ENCODE data around the gene LRRK1.

The LRRK1 gene

GRCh38 chr15:100972975-100973350 lies 53.8 kb downstream of the LRRK1 start:
- DNase-seq (ENCODE audit: low spot score) = no peak

- DNase-seq (ENCODE audit: low spot score) = no peak
Measured at GRCh38 chr15:100973351-100974111, 54.4 kb downstream of the LRRK1 start.

DNA sequence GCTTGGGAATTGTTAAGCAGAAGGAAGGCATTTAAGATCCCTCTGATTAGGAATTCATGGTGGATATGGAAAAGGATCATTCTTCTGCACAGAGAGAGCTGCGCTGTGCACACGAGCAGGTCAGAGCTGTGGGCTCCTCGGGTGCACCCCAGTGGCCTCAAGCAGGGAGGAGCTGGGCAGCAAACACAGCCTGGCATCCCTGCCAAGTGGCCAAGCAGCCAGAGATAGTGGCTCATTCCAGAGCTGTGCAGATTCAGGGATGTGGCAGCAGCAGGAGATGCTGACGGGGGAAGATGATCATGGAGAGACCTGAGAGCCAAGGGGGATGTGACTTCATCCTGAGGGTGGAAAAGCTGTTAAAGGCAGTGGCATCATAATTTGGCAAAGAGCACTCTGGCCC lies 55.9 kb downstream of the LRRK1 start:
- no peak for DNase-seq (ENCODE audit: low spot score)

DNA sequence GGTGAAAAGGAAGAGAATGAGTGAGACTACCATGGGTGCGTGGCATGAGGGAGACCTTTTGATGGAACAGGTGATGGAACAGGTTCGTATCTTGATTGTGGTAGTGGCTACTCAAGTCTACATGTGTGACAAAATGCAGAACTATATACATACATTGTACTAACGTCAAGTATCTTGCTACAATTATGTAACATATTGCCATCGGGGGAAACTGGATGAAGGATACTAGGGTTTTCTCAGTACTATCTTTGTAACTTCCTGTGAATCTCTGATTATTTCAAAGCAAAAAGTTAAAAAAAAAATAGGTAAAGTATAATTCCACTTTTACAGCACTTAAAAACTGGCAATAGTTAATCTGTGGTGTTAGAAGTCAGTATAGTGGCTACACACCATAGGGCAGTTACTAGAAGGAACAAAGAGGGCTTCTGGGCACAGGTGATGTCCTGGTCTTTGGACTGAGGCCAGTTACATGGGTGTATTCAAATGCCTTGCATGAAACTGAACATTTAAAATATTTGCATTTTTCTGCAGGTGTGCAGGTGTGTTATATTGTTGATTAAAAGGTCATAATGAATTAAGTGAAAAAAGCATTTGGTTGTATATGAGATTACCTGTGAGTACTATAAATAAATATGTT lies 61.4 kb downstream of the LRRK1 start:
- no peak for DNase-seq (ENCODE audit: low spot score)

DNA sequence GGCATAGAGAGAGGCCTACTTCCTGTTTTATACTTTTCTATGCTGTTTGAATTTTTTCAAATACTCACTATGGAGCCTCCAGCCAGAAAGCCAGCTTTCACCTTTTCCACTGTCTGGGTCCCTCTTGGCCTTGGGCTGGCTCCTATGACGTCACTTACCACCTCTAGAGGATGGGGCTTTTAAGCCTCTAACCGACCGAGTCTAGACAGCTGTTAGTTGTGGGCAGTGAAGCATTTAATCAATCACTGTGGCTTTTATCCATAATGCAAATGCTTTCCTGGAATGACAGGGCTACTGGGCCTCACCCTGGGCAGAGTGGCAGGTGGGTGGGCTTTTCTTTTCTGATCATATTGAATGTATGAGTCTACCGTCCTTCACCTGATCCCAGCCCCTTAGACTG lies 61.9 kb downstream of the LRRK1 start:
- no peak for DNase-seq (ENCODE audit: low spot score)

- DNase-seq (ENCODE audit: low spot score) = no peak
Measured at GRCh38 chr15:100983221-100983620, 64.1 kb downstream of the LRRK1 start.

- no peak for DNase-seq (ENCODE audit: low spot score)
Measured at GRCh38 chr15:100985401-100985800, 66.2 kb downstream of the LRRK1 start.

DNA sequence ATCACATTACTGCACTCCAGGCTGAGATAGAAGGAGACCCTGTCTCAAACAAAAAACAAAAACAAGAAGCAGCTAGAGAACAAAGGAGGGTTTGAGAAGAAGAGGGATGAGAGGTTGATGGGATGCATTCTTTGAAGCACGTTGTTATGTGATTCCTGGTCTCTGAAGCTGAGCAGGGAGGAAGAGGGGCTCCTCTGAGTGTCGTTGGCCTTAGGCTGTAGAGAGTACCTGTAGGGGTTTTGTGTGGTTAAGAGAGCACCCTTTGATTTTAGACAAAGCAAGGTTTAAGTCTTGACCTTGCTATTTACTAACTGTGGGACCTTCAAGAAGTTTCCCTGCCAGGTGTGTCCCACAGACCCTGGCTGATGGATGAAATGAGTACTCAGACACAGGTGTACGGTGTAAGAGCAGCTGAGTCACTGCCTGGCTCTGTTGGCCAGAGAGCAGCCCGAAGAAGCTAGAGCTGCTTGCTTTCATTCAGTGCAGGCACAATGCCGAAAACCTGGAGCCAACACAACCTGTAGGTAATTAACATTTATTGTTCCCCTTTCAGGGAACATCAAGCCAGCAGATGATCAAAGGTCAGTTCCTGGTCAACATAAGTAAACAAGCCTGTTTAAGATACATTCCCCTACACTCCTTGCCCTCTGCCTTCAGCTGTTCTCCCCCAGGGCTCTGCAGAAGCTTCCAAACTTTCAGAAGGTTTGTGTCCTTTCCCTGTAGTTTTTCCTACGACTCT lies 67.2 kb downstream of the LRRK1 start:
- no peak for DNase-seq (ENCODE audit: low spot score)

GRCh38 chr15:100987143-100987542 lies 68.0 kb downstream of the LRRK1 start:
- no peak for DNase-seq (ENCODE audit: low spot score)

DNA sequence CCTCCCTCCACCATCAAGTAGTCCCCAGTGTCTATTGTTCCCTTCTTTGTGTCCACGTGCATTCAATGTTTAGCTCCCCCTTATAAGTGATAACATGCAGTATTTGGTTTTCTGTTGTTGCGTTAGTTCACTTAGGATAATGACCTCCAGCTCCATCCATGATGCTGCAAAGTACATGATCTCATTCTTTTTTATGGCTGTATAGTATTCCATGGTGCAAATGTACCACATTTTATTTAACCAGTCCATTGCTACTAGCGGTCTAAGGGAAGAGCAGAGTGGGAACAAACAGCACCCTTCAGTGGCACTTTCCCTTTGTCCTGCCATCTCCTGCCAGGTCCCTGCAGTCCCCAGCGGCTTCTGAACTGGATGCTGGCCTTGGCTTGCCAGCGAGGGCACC lies 69.1 kb downstream of the LRRK1 start:
- DNase-seq (ENCODE audit: low spot score) = no peak

- DNase-seq (ENCODE audit: low spot score) = no peak
Measured at GRCh38 chr15:100988857-100989256, 69.7 kb downstream of the LRRK1 start.

- DNase-seq (ENCODE audit: low spot score) = no peak
Measured at GRCh38 chr15:100994597-100995446, 75.7 kb downstream of the LRRK1 start.

- no peak for DNase-seq (ENCODE audit: low spot score)
Measured at GRCh38 chr15:100995471-100996430, 76.6 kb downstream of the LRRK1 start.

DNA sequence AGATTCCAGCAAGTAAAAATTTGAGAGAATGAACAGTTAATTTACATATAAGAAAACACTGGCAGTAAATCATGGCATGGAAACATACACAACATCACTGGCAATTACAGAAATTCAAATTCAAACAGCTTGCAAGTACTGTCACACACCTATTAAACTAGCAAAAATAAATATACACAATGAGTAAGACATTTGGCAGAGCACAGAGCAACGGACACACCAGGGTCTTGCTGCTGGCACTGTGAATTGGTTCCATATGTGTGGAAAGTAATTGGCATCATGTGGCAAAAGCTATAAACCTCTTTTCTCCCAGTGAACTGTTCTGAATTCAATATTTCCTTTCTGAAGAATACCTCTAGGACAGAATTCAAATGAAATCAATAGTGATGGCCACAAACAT lies 78.3 kb downstream of the LRRK1 start:
- no peak for DNase-seq (ENCODE audit: low spot score)

DNA sequence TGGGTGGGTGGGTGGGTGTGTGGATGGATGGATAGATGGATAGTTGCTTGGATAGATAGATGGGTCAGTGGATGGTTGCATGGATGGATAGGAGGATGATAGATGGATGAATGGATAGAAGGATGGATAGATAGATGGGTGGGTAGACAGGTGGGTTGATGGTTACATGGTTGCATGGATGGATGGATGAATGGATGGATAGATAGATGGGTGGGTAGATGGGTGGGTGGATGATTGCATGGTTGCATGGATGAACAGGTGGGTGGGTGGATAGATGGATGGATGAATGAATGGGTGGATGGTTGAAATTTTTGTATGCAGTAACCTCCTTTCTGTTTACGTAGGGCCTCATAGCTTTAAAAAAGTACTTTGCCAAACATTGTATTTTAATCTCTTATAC lies 79.5 kb downstream of the LRRK1 start:
- DNase-seq (ENCODE audit: low spot score) = no peak

GRCh38 chr15:100999369-100999768 lies 80.2 kb downstream of the LRRK1 start:
- DNase-seq (ENCODE audit: low spot score) = no peak

DNA sequence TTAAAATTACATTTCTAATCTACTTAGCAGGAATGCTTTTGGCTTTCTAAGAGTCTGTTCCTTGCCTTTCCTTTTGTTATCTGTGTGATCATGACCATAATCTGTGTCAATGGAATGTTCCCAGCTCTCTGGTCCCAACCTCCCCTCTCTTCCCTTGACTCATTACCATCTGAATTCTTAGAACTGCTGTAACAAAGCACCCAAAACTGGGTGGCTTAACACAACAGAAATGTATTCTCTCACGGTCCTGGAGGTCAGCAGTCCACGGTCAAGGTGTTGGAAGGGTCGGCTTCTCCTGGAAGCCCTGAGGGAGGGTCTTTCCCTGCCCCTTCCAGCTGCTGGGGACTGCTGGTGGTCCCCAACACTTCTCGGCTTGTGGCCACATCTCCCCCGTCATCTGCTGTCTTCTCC lies 81.1 kb downstream of the LRRK1 start:
- DNase-seq (ENCODE audit: low spot score) = no peak

GRCh38 chr15:101001056-101001455 lies 81.9 kb downstream of the LRRK1 start:
- DNase-seq (ENCODE audit: low spot score) = no peak

DNA sequence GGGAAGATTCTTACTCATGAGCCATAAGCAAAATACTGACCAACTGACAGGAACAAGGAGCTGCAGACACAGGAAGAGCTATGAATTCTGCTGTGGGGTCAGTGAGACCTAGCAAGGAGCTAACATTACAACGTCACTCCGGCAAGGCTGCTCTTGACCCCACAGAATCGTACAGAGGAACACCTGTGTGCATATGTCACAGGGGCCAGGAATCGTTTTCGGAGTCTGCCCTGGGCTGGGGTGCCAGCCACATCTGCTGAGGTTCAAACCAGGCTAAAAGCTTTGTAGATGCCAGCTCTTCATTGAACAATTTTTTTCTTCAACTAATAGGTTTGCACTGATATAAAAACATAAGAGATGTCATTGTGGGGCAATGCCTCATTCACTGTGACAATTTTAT lies 82.6 kb downstream of the LRRK1 start:
- no peak for DNase-seq (ENCODE audit: low spot score)

- DNase-seq (ENCODE audit: low spot score) = no peak
Measured at GRCh38 chr15:101003081-101003480, 83.9 kb downstream of the LRRK1 start.

GRCh38 chr15:101003706-101004105 lies 84.5 kb downstream of the LRRK1 start:
- no peak for DNase-seq (ENCODE audit: low spot score)
